HCT116 (cell line): ENCODE data around the gene KANK2. TPM values are rescaled to one million over a fixed set of nuclear protein-coding genes. Genes with fewer than 3 reads are reported as not detected.
A peak's percentile ranks its signal among the peaks of the same experiment; 100 is the strongest.

ENCODE experiments used
- ATAC-seq: fragments of 200-7000 bp; cut with Tn5 transposase; 2 replicates; pipeline ENCODE4 v1.9.1; 2020; ENCODE audit warnings: mild to moderate bottlenecking, moderate library complexity
- BruUV-seq: library from RNA; stranded (reverse); fragments of 400-500 nt; replicated peaks from 2 replicates; lab custom pipeline; 2021; lab: Mats Ljungman, UMichigan
- CTCF ChIA-PET: fragments of 300-600 bp; sonication (Branson Sonifier 250); formaldehyde crosslinking; loops from one replicate; lab custom pipeline; 2021; ENCODE audit warnings: antibody characterized with exemption; lab: Charles Lee
- POLR2A ChIA-PET: fragments of 300-600, 350-600 bp; sonication (Branson Sonifier 250); formaldehyde crosslinking; loops from one replicate; lab custom pipeline; 2021; ENCODE audit warnings: antibody characterized with exemption; lab: Charles Lee
- RAD21 ChIA-PET, 2 experiments: fragments of 300-600 bp; sonication (Branson Sonifier 250); formaldehyde crosslinking; loops; one replicate each; lab custom pipeline; 2023; ENCODE audit warnings: low total read pairs in 2 of 2; ENCODE audit not compliant: uncharacterized antibody in 2 of 2, unreplicated experiment in 2 of 2, low non-redundant PET in 1 of 2; lab: Charles Lee
- DNase-seq: peaks from one replicate; pipeline ENCODE4 v3.0.0-alpha.2; 2010; ENCODE audit warnings: low read depth, low spot score
- H2AFZ ChIP-seq: fragments of 200-600 bp; shearing (Covaris generic), sonication (generic); 2 replicates; pipeline ENCODE4 v1.6.1; 2017; ENCODE audit warnings: low read depth, mixed run types, mixed read lengths, antibody characterized with exemption, low read length; ENCODE audit not compliant: poor library complexity, severe bottlenecking
- H3K27ac ChIP-seq: 2 replicates; pipeline ENCODE4 v1.5.1; 2012; ENCODE audit warnings: low read depth, low read length
- H3K27me3 ChIP-seq: fragments of 200-600 bp; sonication (generic); 2 replicates; pipeline ENCODE4 v1.6.1; 2016; ENCODE audit warnings: mixed run types, low read length, mixed read lengths; ENCODE audit not compliant: insufficient read depth
- H3K36me3 ChIP-seq, 2 experiments: fragments of 200-500 bp in 1 of 2; fragments of 200-600 bp in 1 of 2; sonication (Bioruptor generic) in 1 of 2; sonication (generic) in 1 of 2; 2 replicates each; pipeline versions ENCODE4 v1.5.1 to v1.6.1; 2014 to 2016; ENCODE audit warnings: low read length in 2 of 2, inconsistent platforms in 1 of 2, mixed read lengths in 1 of 2, mixed run types in 1 of 2; ENCODE audit not compliant: insufficient read depth in 2 of 2, control insufficient read depth in 1 of 2
- H3K4me1 ChIP-seq, 2 experiments: fragments of 200-600 bp in 1 of 2; sonication (generic) in 1 of 2; 2 replicates each; pipeline versions ENCODE4 v1.5.1 to v1.6.1; 2012 to 2017; ENCODE audit warnings: low read length in 2 of 2, inconsistent platforms in 1 of 2, mild to moderate bottlenecking in 1 of 2, mixed read lengths in 1 of 2, mixed run types in 1 of 2, moderate library complexity in 1 of 2; ENCODE audit not compliant: insufficient read depth in 2 of 2, control insufficient read depth in 1 of 2
- H3K4me2 ChIP-seq: fragments of 200-600 bp; sonication (generic); 2 replicates; pipeline ENCODE4 v1.6.1; 2017; ENCODE audit warnings: mixed run types, low read length, mixed read lengths
- H3K4me3 ChIP-seq, 2 experiments: fragments of 200-600 bp in 1 of 2; sonication (generic) in 1 of 2; replicated peaks in 1 of 2; 2 replicates each; pipeline ENCODE4 v1.5.1; 2011 to 2016; ENCODE audit warnings: low read length in 2 of 2, control low read depth in 1 of 2, low read depth in 1 of 2, mild to moderate bottlenecking in 1 of 2, mixed read lengths in 1 of 2, mixed run types in 1 of 2
- H3K79me2 ChIP-seq: fragments of 200-600 bp; sonication (generic); 2 replicates; pipeline ENCODE4 v1.6.1; 2017; ENCODE audit warnings: mild to moderate bottlenecking, mixed run types, low read length, moderate library complexity, mixed read lengths; ENCODE audit not compliant: insufficient read depth
- H3K9ac ChIP-seq: fragments of 200-600 bp; sonication (generic); 2 replicates; pipeline ENCODE4 v1.6.1; 2016; ENCODE audit warnings: low read length, mixed read lengths
- H3K9me2 ChIP-seq: fragments of 200-600 bp; sonication (generic), shearing (Covaris generic); 2 replicates; pipeline ENCODE4 v1.6.1; 2017; ENCODE audit warnings: mixed run types, mild to moderate bottlenecking, moderate library complexity; ENCODE audit not compliant: insufficient read depth
- H3K9me3 ChIP-seq, 2 experiments: fragments of 200-500 bp in 1 of 2; fragments of 200-600 bp in 1 of 2; sonication (Bioruptor generic) in 1 of 2; sonication (generic) in 1 of 2; 2 replicates each; pipeline ENCODE4 v1.6.1; 2014 to 2017; ENCODE audit warnings: low read length in 2 of 2, mixed read lengths in 2 of 2, inconsistent platforms in 1 of 2, low read depth in 1 of 2, mild to moderate bottlenecking in 1 of 2, mixed run types in 1 of 2, moderate library complexity in 1 of 2; ENCODE audit not compliant: control insufficient read depth in 1 of 2, insufficient read depth in 1 of 2
- H4K20me1 ChIP-seq: fragments of 200-600 bp; sonication (generic), shearing (Covaris generic); 2 replicates; pipeline ENCODE4 v1.6.1; 2017; ENCODE audit warnings: mixed run types, mild to moderate bottlenecking, moderate library complexity; ENCODE audit not compliant: insufficient read depth
- CBX3 ChIP-seq: IDR thresholded peaks from 2 replicates; pipeline ENCODE4 v1.6.1; 2012; ENCODE audit warnings: low read depth
- EZH2phosphoT487 ChIP-seq: fragments of 200-600 bp; IDR thresholded peaks from 2 replicates; pipeline ENCODE4 v1.6.1; 2018; ENCODE audit warnings: antibody characterized with exemption, borderline replicate concordance
- FOSL1 ChIP-seq: IDR thresholded peaks from 2 replicates; pipeline ENCODE4 v1.6.1; 2012; ENCODE audit warnings: low read depth
- POLR2A ChIP-seq: IDR thresholded peaks from 2 replicates; pipeline ENCODE4 v1.7.0; 2011; ENCODE audit warnings: borderline replicate concordance; ENCODE audit not compliant: insufficient read depth, insufficient read length; ENCODE audit errors: extremely low read depth
- RAD21 ChIP-seq: IDR thresholded peaks from 2 replicates; pipeline ENCODE4 v1.6.1; 2012; ENCODE audit warnings: low read depth, mild to moderate bottlenecking
- SRF ChIP-seq: IDR thresholded peaks from 2 replicates; pipeline ENCODE4 v1.6.1; 2012; ENCODE audit warnings: low read depth
- ZFX ChIP-seq: fragments of 450-650 bp; IDR thresholded peaks from 2 replicates; pipeline ENCODE4 v1.6.1; 2017
- intact Hi-C: fragments of 100-400 bp; cut with micrococcal nuclease; formaldehyde crosslinking; loops from 2 replicates; pipeline ENCODE4 v1.10.0; 2022
- total RNA-seq: library from RNA; stranded (reverse); gene quantifications from one replicate; pipeline ENCODE4 v1.2.1, GENCODE V29; 2021; ENCODE audit not compliant: unreplicated experiment
- TF ChIP-seq, protein P1 (sequence below), 3 experiments: fragments of 200-600 bp in 1 of 3; sonication (generic) in 1 of 3; IDR thresholded peaks in 2 of 3; conservative IDR thresholded peaks in 1 of 3; 2 replicates each; pipeline ENCODE4 v1.5.1; 2012 to 2017; ENCODE audit warnings: low read depth in 2 of 3, low read length in 2 of 3, antibody characterized with exemption in 1 of 3, borderline replicate concordance in 1 of 3, control low read depth in 1 of 3, mild to moderate bottlenecking in 1 of 3, mixed read lengths in 1 of 3, mixed run types in 1 of 3, moderate library complexity in 1 of 3; ENCODE audit not compliant: insufficient read depth in 1 of 3

Gene KANK2
- total RNA-seq, 1 experiment from 2014 or later: 43.6 TPM

DNA sequence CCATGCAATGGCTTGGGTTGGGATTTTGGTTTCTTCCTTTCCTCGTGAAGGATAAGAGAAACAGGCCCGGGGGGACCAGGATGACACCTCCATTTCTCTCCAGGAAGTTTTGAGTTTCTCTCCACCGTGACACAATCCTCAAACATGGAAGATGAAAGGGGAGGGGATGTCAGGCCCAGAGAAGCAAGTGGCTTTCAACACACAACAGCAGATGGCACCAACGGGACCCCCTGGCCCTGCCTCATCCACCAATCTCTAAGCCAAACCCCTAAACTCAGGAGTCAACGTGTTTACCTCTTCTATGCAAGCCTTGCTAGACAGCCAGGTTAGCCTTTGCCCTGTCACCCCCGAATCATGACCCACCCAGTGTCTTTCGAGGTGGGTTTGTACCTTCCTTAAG lies 65.9 kb downstream of the KANK2 start:
- POLR2A ChIA-PET: no interaction called here
- intact Hi-C loops: loop anchor here (1.0 to 5.0 kb wide), 2 partner anchors 95 to 194 kb away; no protein-coding TSS in a partner anchor
- DNase-seq: no peak
- no peak overlapping the region for H2AFZ ChIP-seq
- CTCF ChIA-PET: no interaction called here
- no peak overlapping the region for H3K9ac ChIP-seq
- H3K9me3 ChIP-seq: no peaks in the 10 kb centered on the region
- peaks cover 0 to 3% of the 10 kb centered on the region in 2 experiments; a peak in 2 of 4 replicates for H3K4me1 ChIP-seq
- H3K79me2 ChIP-seq: peaks cover 17% of the 10 kb centered on the region; the same call in 1 of the 2 replicates
- no peak overlapping the region for H3K4me3 ChIP-seq
- no peak overlapping the region for H3K4me2 ChIP-seq
- RAD21 ChIA-PET: no interaction called here
- no peaks in the 10 kb centered on the region for H3K9me2 ChIP-seq
- no peaks in the 10 kb centered on the region for H4K20me1 ChIP-seq
- H3K27me3 ChIP-seq: no peaks in the 10 kb centered on the region
- TF ChIP-seq SRF (no peak), ZFX (no peak), EZH2phosphoT487 (no peak), CBX3 (no peak), POLR2A (no peak)
- no TSS peak for BruUV-seq
- peaks cover 36 to 47% of the 10 kb centered on the region in 2 experiments for H3K36me3 ChIP-seq
- ATAC-seq: no peak
- no peak overlapping the region; the same call in 1 of the 2 replicates for H3K27ac ChIP-seq

DNA sequence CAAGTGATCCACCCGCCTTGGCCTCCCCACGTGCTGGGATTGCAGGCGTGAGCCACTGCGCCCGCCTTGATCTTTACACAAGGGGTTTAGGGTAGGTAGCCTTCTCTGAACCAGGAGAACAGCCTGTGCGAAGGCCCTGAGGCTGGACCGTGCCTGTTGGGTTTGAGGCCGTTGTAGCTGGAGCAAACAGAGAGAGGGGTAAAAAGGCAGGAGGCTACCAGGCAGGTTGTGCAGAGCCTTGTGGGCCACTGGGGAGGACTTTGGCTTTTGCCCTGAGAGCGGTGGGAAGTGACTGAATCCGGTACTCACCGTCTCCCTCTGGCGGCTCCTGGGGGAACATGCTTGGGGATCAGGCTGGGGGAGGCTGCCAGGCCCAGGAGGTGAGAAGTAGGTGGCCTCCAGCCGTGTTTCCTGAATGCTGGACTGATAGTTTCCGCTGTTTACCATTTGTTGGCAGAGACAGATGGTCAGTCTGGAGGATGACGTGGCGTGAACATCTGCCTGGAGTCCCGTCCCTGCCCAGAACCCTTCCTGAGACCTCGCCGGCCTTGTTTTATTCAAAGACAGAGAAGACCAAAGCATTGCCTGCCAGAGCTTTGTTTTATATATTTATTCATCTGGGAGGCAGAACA lies 66.4 kb downstream of the KANK2 start:
- BruUV-seq: no TSS peak
- Histone ChIP-seq H3K79me2 (peaks cover 20% of the 10 kb centered on the region; the same call in 1 of the 2 replicates), H3K9me2 (no peaks in the 10 kb centered on the region), H2AFZ (no peak overlapping the region), H3K4me2 (no peak overlapping the region), H4K20me1 (no peaks in the 10 kb centered on the region), H3K4me3 (no peak overlapping the region), H3K27me3 (no peaks in the 10 kb centered on the region), H3K27ac (peak overlapping the region; percentile 31; the same call in 1 of the 2 replicates), H3K36me3 (peaks cover 39 to 50% of the 10 kb centered on the region in 2 experiments), H3K9me3 (no peaks in the 10 kb centered on the region), H3K4me1 (peaks cover 0 to 3% of the 10 kb centered on the region in 2 experiments; a peak in 2 of 4 replicates), H3K9ac (no peak overlapping the region)
- POLR2A ChIA-PET: no interaction called here
- RAD21 ChIA-PET: no interaction called here
- ATAC-seq (peak; percentile 84), DNase-seq (peak; percentile 35)
- intact Hi-C loops: loop anchor here (1.0 to 5.0 kb wide), 2 partner anchors 95 to 194 kb away; no protein-coding TSS in a partner anchor
- CTCF ChIA-PET: no interaction called here
- TF ChIP-seq, protein P1, sequence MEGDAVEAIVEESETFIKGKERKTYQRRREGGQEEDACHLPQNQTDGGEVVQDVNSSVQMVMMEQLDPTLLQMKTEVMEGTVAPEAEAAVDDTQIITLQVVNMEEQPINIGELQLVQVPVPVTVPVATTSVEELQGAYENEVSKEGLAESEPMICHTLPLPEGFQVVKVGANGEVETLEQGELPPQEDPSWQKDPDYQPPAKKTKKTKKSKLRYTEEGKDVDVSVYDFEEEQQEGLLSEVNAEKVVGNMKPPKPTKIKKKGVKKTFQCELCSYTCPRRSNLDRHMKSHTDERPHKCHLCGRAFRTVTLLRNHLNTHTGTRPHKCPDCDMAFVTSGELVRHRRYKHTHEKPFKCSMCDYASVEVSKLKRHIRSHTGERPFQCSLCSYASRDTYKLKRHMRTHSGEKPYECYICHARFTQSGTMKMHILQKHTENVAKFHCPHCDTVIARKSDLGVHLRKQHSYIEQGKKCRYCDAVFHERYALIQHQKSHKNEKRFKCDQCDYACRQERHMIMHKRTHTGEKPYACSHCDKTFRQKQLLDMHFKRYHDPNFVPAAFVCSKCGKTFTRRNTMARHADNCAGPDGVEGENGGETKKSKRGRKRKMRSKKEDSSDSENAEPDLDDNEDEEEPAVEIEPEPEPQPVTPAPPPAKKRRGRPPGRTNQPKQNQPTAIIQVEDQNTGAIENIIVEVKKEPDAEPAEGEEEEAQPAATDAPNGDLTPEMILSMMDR (IDR thresholded peaks at IDR 0.05 in 2 of 3, conservative IDR thresholded peaks at IDR 0.05 in 1 of 3; ENCODE audit: borderline replicate concordance in 1 of 3, insufficient read depth in 1 of 3, low read depth in 2 of 3, low read length in 2 of 3): peak; percentile 62 to 93 (median 83); a peak in 5 of 6 replicates
- TF ChIP-seq FOSL1 (no peak), RAD21 (peak; percentile 59)
